PFSK-1 (cell line): ENCODE results near the gene PIM3.

Experiments used
- POLR2AphosphoS5 ChIP-seq: IDR thresholded peaks from 2 replicates; pipeline ENCODE4 v1.6.1; 2012; ENCODE audit warnings: low read depth, mild to moderate bottlenecking, control low read depth, low read length, moderate library complexity
- SIN3A ChIP-seq: IDR thresholded peaks from 2 replicates; pipeline ENCODE4 v1.6.1; 2012; ENCODE audit warnings: mild to moderate bottlenecking, low read length, moderate library complexity, borderline replicate concordance; ENCODE audit not compliant: insufficient read depth

DNA sequence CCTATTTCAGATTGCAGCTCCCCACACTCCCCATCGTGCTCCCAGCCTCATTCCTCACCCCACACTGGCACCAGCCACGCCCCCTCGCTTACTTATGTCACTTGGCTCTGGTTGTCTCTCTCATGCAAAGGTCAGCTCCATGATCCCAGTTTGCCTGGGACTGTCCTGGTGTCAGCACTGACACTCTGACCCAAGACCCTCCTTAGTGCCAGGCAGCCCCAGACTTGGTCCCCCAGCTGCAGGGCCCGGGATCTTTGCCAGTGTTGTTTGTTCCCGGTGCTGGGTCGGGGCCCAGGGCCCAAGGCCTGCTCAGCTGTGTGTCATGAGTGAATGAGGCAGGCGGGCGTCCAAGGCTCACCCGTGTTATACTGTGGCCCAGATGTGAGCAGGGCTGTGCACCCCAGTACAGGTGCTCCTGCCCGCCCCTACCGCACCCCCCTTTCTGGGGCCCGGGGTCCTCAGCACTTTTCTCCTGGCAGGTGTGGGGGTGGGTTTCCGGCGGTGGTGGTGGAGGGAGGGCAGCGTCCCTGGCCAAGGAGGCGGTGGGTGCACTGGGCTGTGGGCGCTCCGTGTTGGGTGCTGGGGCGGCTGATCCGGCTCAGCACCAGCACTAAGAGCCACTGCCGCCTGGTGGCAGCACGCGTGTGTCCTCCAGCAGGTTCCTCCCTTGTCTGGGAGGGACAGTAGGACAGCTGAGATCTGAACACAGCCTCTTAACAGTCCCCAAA lies 32.5 kb downstream of the PIM3 start:
- TF ChIP-seq POLR2AphosphoS5, result no peak
- TF ChIP-seq SIN3A, result no peak
